ENCODE results near the gene SAMHD1. TPM values are rescaled to one million over a fixed set of nuclear protein-coding genes. Genes with fewer than 3 reads are reported as not detected.
A peak's percentile ranks its signal among the peaks of the same experiment; 100 is the strongest.
"Not testable (repeated sequence)": the region's sequence is repeated elsewhere in the genome, so short reads cannot be mapped to it uniquely, and the experiment has no call there.

The SAMHD1 gene
- total and polyA plus RNA-seq, 8 donors: 38.7 to 151 (median 85.5) TPM

DNA sequence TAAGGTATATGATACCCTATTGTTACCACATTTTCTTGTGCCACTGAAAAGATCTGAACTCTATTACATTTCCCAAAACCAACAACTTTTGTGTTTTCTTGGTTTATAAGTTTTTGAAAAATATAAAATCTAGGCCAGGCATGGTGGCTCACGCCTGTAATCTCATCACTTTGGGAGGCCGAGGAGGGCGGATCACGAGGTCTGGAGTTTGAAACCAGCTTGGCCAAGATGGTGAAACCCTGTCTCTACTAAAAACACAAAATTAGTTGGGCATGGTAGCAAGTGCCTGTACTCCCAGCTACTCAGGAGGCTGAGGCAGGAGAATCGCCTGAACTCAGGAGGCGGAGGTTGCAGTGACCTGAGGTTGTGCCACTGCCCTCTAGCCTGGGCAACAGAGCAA lies 34.3 kb downstream of the SAMHD1 start:
- TF ChIP-seq EP300 (IDR thresholded peaks at IDR 0.05): no peak
- no peak for TF ChIP-seq POLR2A (IDR thresholded peaks at IDR 0.05)
- TF ChIP-seq POLR2AphosphoS5 (IDR thresholded peaks at IDR 0.05): no peak
- TF ChIP-seq CTCF (IDR thresholded peaks at IDR 0.05): no peak
- Histone ChIP-seq H3K4me1 (no peaks in the 10 kb centered on the region), H3K36me3 (peaks cover 30 to 97% (median 91%) of the 10 kb centered on the region in 4 donors), H3K9me3 (no peaks in the 10 kb centered on the region), H3K27me3 (no peaks in the 10 kb centered on the region), H3K4me3 (no peak overlapping the region), H3K27ac (no peak overlapping the region)
- intact Hi-C loops (cut with DNase I; ENCODE audit: low total_unique reads): no loop called here
- 94 to 99% (median 97%) methylated on average over 6 of the region's 6 CpGs for WGBS, 5 donors
- DNase-seq: no peak

DNA sequence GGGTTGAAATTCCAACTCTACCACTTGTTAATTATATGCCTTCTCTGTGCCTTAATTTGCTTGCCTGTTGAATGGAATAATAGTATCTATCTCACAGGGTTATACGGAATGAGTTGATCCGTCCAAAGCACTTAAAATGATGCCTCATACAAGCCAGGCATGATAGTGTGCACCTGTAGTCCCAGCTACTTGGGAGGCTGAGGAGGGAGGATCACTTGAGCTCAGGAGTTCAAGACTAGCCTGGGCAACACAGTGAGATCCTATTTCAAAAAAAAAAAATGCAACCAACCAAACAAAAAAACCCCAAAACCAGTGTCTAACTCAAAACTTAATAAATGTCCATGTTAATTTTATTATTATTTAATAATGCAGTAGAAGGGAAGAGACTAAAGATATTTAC lies 35.3 kb downstream of the SAMHD1 start:
- Histone ChIP-seq H3K27ac (no peak overlapping the region), H3K27me3 (no peaks in the 10 kb centered on the region), H3K4me1 (no peaks in the 10 kb centered on the region), H3K4me3 (no peak overlapping the region), H3K9me3 (no peaks in the 10 kb centered on the region), H3K36me3 (peaks cover 32 to 97% (median 92%) of the 10 kb centered on the region in 4 donors)
- no peak for DNase-seq
- TF ChIP-seq EP300 (IDR thresholded peaks at IDR 0.05) (no peak), CTCF (IDR thresholded peaks at IDR 0.05) (no peak), POLR2A (IDR thresholded peaks at IDR 0.05) (no peak), POLR2AphosphoS5 (IDR thresholded peaks at IDR 0.05) (no peak)
- 94 to 98% (median 95%) methylated on average over 2 of the region's 2 CpGs for WGBS, 5 donors
- intact Hi-C loops (cut with DNase I; ENCODE audit: low total_unique reads): no loop called here

DNA sequence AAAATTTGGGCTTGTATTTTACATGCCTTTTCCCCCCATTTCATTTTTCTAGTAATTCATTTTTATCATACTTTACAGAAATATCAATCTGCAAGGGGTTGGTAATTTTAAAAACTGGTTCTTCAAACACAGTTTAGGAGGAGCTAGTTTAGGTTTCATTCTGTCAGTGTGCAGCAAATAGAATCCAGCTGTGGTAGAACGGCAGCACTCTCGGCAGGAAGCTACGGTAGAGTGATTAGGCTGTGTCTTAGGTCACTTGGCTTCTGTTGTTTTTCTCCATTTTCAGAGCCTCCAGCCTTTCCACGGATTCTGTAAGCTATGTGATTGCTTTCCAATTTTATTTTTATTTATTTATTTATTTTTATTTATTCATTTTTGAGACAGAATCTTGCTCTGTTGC lies 42.9 kb downstream of the SAMHD1 start:
- Histone ChIP-seq H3K27me3 (no peaks in the 10 kb centered on the region), H3K27ac (no peak overlapping the region), H3K4me3 (no peak overlapping the region), H3K9me3 (no peaks in the 10 kb centered on the region), H3K36me3 (peaks cover 18 to 100% (median 99%) of the 10 kb centered on the region in 4 donors), H3K4me1 (no peaks in the 10 kb centered on the region)
- TF ChIP-seq POLR2A (IDR thresholded peaks at IDR 0.05): no peak
- peak in 1 of 2 donors; percentile 50 for DNase-seq
- intact Hi-C loops (cut with DNase I; ENCODE audit: low total_unique reads): no loop called here
- 66 to 87% (median 73%) methylated on average over 4 of the region's 4 CpGs for WGBS, 5 donors

- intact Hi-C loops (cut with DNase I; ENCODE audit: low total_unique reads); H3K27me3 ChIP-seq; H3K4me3 ChIP-seq; DNase-seq; H3K4me1 ChIP-seq; H3K9me3 ChIP-seq; H3K27ac ChIP-seq: not testable (repeated sequence)
- peaks cover 32 to 100% (median 100%) of the 10 kb centered on the region in 4 donors for H3K36me3 ChIP-seq
- 93 to 98% (median 97%) methylated on average over 7 of the region's 7 CpGs for WGBS, 5 donors
These were observed 45.4 kb downstream of the SAMHD1 start for GRCh38 chr20:36906086-36906485.

GRCh38 chr20:36905566-36905965 lies 45.9 kb downstream of the SAMHD1 start:
- intact Hi-C loops (cut with DNase I; ENCODE audit: low total_unique reads); H3K9me3 ChIP-seq; H3K27me3 ChIP-seq; H3K4me3 ChIP-seq; DNase-seq; H3K27ac ChIP-seq; H3K4me1 ChIP-seq: not testable (repeated sequence)
- WGBS, 5 donors: 93 to 99% (median 96%) methylated on average over 10 of the region's 10 CpGs
- H3K36me3 ChIP-seq: peaks cover 37 to 100% (median 100%) of the 10 kb centered on the region in 4 donors

DNA sequence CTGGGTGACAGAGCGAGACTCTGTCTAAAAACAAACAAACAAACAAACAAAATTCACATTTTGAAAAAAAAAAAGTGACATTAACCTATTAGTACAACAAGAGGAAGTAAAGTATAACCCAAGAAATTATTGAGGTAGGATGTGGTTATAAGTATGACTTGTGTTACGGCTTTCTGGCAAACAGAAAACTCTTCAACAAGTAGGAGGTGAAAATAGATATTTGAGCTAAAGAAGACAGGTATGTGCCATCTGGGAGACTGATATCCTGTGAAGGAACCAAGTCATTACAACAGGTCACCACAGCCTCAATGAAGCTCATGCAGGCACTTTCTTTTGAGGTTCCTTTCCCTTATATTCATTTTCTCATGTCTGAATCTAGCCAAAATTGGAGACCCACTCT lies 46.8 kb downstream of the SAMHD1 start:
- Histone ChIP-seq H3K27me3 (no peaks in the 10 kb centered on the region), H3K4me3 (no peak overlapping the region), H3K36me3 (peaks cover 42 to 100% (median 100%) of the 10 kb centered on the region in 4 donors), H3K9me3 (no peaks in the 10 kb centered on the region), H3K4me1 (no peaks in the 10 kb centered on the region), H3K27ac (no peak overlapping the region)
- TF ChIP-seq POLR2A (IDR thresholded peaks at IDR 0.05) (no peak), EP300 (IDR thresholded peaks at IDR 0.05) (no peak)
- 82 to 89% (median 86%) methylated on average over 2 of the region's 2 CpGs for WGBS, 5 donors
- intact Hi-C loops (cut with DNase I; ENCODE audit: low total_unique reads): no loop called here
- no peak for DNase-seq
